VCaP (cell line): ENCODE measurements around the gene KLK8.

Experiments used
- H3K27ac ChIP-seq: fragments of 450-650 bp; 2 replicates; pipeline ENCODE4 v1.5.1; 2017
- CTCF ChIP-seq: fragments of 450-650 bp; conservative IDR thresholded peaks from 2 replicates; pipeline ENCODE4 v1.5.1; 2017; ENCODE audit warnings: mild to moderate bottlenecking, moderate library complexity

Gene KLK8

GRCh38 chr19:50963381-50963780 lies 38.0 kb downstream of the KLK8 start:
- no peak for TF ChIP-seq CTCF

GRCh38 chr19:50962245-50962644 lies 39.2 kb downstream of the KLK8 start:
- no peak overlapping the region for H3K27ac ChIP-seq
- TF ChIP-seq CTCF: no peak

More at GRCh38 chr19:50963381-50963780, 38.0 kb downstream of the KLK8 start:
- H3K27ac ChIP-seq: no peak overlapping the region

- no peak for TF ChIP-seq CTCF
- no peak overlapping the region for H3K27ac ChIP-seq
These were observed 41.5 kb downstream of the KLK8 start for GRCh38 chr19:50959731-50960500.

GRCh38 chr19:50957587-50957986 lies 43.8 kb downstream of the KLK8 start:
- no peak overlapping the region for H3K27ac ChIP-seq
- TF ChIP-seq CTCF: no peak

- no peak for TF ChIP-seq CTCF
- H3K27ac ChIP-seq: no peak within 1 kb of the TSS
These were observed 48.5 kb downstream of the KLK8 start, which contains the start of gene KLK5 for GRCh38 chr19:50952910-50953309. TSS of gene KLK5 (minus strand) at chr19:50953038. CDS start at chr19:50952657, 381 bp downstream.

GRCh38 chr19:50949861-50950260 lies 51.5 kb downstream of the KLK8 start:
- no peak overlapping the region for H3K27ac ChIP-seq
- TF ChIP-seq CTCF: no peak

- H3K27ac ChIP-seq: no peak overlapping the region
- TF ChIP-seq CTCF: no peak
These were observed 54.3 kb downstream of the KLK8 start for GRCh38 chr19:50947123-50947522.
